HuH-7.5 (cell line): Measurements from ENCODE around the gene CROCC.
"Not testable (repeated sequence)": the region's sequence is repeated elsewhere in the genome, so short reads cannot be mapped to it uniquely, and the experiment has no call there.

Experiments
- DNase-seq: peaks from one replicate; pipeline ENCODE4 v3.0.0; 2011; ENCODE audit warnings: low spot score

Gene CROCC

GRCh38 chr1:16916036-16916880 is 5.5 kb upstream of the CROCC start:
- not testable (repeated sequence) for DNase-seq

- DNase-seq, result no peak
Observed at GRCh38 chr1:16918371-16918770, 3.4 kb upstream of the CROCC start.

GRCh38 chr1:16918936-16919665 is 2.6 kb upstream of the CROCC start:
- DNase-seq, result not testable (repeated sequence)

GRCh38 chr1:16920951-16921350 is 780 bp upstream of the CROCC start:
- no peak for DNase-seq

GRCh38 chr1:16922466-16922865 is 735 bp downstream of the CROCC start:
- DNase-seq, result no peak

- no peak for DNase-seq
Observed at GRCh38 chr1:16922885-16923431, 1.2 kb downstream of the CROCC start.

GRCh38 chr1:16924216-16924918 is 2.6 kb downstream of the CROCC start:
- DNase-seq, result no peak

GRCh38 chr1:16924919-16925477 is 3.3 kb downstream of the CROCC start:
- DNase-seq, result no peak

- DNase-seq, result no peak
Observed at GRCh38 chr1:16925635-16926490, 4.1 kb downstream of the CROCC start.

GRCh38 chr1:16926491-16927073 is 4.9 kb downstream of the CROCC start:
- no peak for DNase-seq

GRCh38 chr1:16927256-16927655 is 5.5 kb downstream of the CROCC start:
- DNase-seq, result no peak

- DNase-seq, result no peak
Observed at GRCh38 chr1:16927711-16928485, 6.2 kb downstream of the CROCC start.

GRCh38 chr1:16929146-16930041 is 7.7 kb downstream of the CROCC start:
- DNase-seq, result not testable (repeated sequence)

- not testable (repeated sequence) for DNase-seq
Observed at GRCh38 chr1:16931206-16931934, 9.6 kb downstream of the CROCC start.

GRCh38 chr1:16933945-16934344 is 12.2 kb downstream of the CROCC start:
- DNase-seq, result not testable (repeated sequence)

GRCh38 chr1:16936580-16936979 is 14.8 kb downstream of the CROCC start:
- not testable (repeated sequence) for DNase-seq

GRCh38 chr1:16938351-16939321 is 16.9 kb downstream of the CROCC start:
- DNase-seq, result no peak
